Stomach (tissue), 9 donors: ENCODE data around the gene FSD2. TPM values are rescaled to one million over a fixed set of nuclear protein-coding genes. Genes with fewer than 3 reads are reported as not detected.

ENCODE experiments used
- DNase-seq, 2 donors: peaks; one replicate each; pipeline versions ENCODE4 v3.0.0 to v3.0.0-alpha.2; 2013 to 2019
- H3K27ac ChIP-seq, 5 donors: fragments of 200-600 bp in 4 of 5; sonication (generic) in 4 of 5; one replicate each; pipeline ENCODE4 v1.5.1; 2013 to 2019; ENCODE audit warnings: mild to moderate bottlenecking in 1 of 5, moderate library complexity in 1 of 5
- H3K27me3 ChIP-seq, 3 donors: fragments of 200-600 bp; sonication (generic); one replicate each; pipeline ENCODE4 v1.5.1; 2017 to 2019; ENCODE audit warnings: mixed run types in 1 of 3
- H3K36me3 ChIP-seq, 4 donors: fragments of 200-600 bp; sonication (generic); 1 replicate in 3 of 4; 2 replicates in 1 of 4; pipeline ENCODE4 v1.5.1; 2016 to 2019
- H3K4me1 ChIP-seq, 4 donors: fragments of 200-600 bp; sonication (generic); one replicate each; pipeline ENCODE4 v1.5.1; 2016 to 2019
- H3K4me3 ChIP-seq, 4 donors: fragments of 200-600 bp; sonication (generic) in 3 of 4; one replicate each; pipeline ENCODE4 v1.5.1; 2016 to 2019; ENCODE audit warnings: mild to moderate bottlenecking in 1 of 4
- H3K9me3 ChIP-seq, 4 donors: fragments of 200-600 bp; sonication (generic); one replicate each; pipeline ENCODE4 v1.5.1; 2016 to 2019
- CTCF ChIP-seq, 7 experiments: fragments of 450-650 bp in 4 of 7; fragments of 200-600 bp in 3 of 7; sonication (generic) in 3 of 7; IDR thresholded peaks; one replicate each; pipeline ENCODE4 v1.5.1; 2016 to 2019; ENCODE audit warnings: antibody characterized with exemption in 7 of 7, control low read depth in 2 of 7, mild to moderate bottlenecking in 1 of 7
- EP300 ChIP-seq: sonication (generic); formaldehyde crosslinking; IDR thresholded peaks from one replicate; pipeline ENCODE4 v1.6.1; 2017; ENCODE audit warnings: antibody characterized with exemption
- POLR2A ChIP-seq, 4 donors: fragments of 450-650 bp; IDR thresholded peaks; one replicate each; pipeline ENCODE4 v1.6.1; 2016; ENCODE audit warnings: antibody characterized with exemption in 4 of 4, control low read depth in 2 of 4, mild to moderate bottlenecking in 1 of 4, moderate library complexity in 1 of 4
- POLR2AphosphoS5 ChIP-seq, 3 donors: sonication (generic); formaldehyde crosslinking; IDR thresholded peaks; one replicate each; pipeline ENCODE4 v1.6.1; 2016; ENCODE audit warnings: antibody characterized with exemption in 3 of 3
- WGBS, 5 donors: extraction: QIAGEN DNeasy Blood & Tissue Kit in 3 of 5; methylation state at CpG; one replicate each; pipeline versions ENCODE4 v1.1.5 to v1.1.7; 2013 to 2018; 5-methylcytosine and 5-hydroxymethylcytosine counted together
- intact Hi-C: fragments of 100-400 bp; cut with DNase I; formaldehyde crosslinking; loops from one replicate; pipeline ENCODE4 v1.15.1; 2023; ENCODE audit warnings: low total_unique reads
- polyA plus RNA-seq, 3 donors: library from polyadenylated mRNA; stranded (reverse); fragments of 200-250 nt; gene quantifications; one replicate each; pipeline ENCODE4 v1.2.3, GENCODE V29; 2013
- total RNA-seq, 5 donors: library from RNA; depleted of rRNA; stranded (reverse); fragments of >200 nt; gene quantifications; one replicate each; pipeline versions ENCODE4 v1.1.0 to v1.2.3, GENCODE V29; 2014 to 2016
- donor health status: healthy with polysubstance abuse.
- donor health status: Bipolar disorder and iron deficiency.
- donor health status: healthy.

The FSD2 gene
- total and polyA plus RNA-seq, 8 donors, result under 0.01 to 0.03 TPM; not detected in 6

DNA sequence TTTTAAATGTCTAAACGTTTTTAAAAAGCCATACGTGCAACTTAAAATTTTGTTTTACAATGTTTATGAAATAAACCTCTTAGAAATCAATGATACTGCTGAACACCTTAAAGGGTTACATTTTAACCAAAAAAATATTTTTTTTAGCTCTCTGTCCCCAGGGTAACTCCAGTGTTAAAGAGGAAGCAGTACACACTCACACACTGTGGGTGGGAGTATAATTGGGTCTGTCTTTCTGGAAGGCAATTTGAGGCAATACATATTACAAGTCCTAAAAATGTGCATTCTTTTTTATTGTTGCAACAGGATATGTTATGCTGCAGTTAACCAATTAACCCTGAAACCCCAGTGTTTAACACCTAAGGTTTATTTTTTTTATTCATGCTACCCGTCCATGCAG lies 37.7 kb upstream of the FSD2 start:
- WGBS, 5 donors, result 81 to 88% (median 85%) methylated on average over 3 of the region's 3 CpGs
- peaks cover 0 to 44% (median 36%) of the 10 kb centered on the region in 4 donors for H3K36me3 ChIP-seq
- H3K27me3 ChIP-seq, result no peaks in the 10 kb centered on the region
- no peak overlapping the region for H3K27ac ChIP-seq
- DNase-seq, result no peak
- peaks cover 0 to under 1% (median 0%) of the 10 kb centered on the region in 4 donors for H3K4me1 ChIP-seq
- no peaks in the 10 kb centered on the region for H3K9me3 ChIP-seq
- intact Hi-C loops, result no loop called here
- no peak overlapping the region for H3K4me3 ChIP-seq
- no peak for TF ChIP-seq POLR2A (IDR thresholded peaks at IDR 0.05)
- TF ChIP-seq POLR2AphosphoS5 (IDR thresholded peaks at IDR 0.05), result no peak
- no peak for TF ChIP-seq CTCF (IDR thresholded peaks at IDR 0.05)
- TF ChIP-seq EP300, result no peak

DNA sequence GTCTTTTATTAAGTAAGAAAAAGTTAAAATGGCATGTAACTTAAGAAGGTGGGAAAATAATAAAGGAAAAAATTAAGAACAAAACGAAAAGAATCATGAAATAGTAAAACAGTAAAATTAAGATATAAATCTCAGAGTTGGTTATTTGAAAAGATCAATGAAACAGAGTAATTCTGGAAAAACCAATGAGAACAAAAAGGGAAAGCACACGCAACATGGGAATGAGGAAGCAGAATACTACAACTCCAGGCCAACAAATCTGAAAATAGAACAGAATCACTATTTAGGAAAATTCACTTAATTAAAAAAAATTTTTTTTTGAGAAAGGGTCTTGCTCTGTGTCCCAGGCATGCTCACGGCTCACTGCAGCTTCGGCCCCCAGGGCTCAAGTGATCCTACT lies 34.3 kb upstream of the FSD2 start:
- 95 to 99% (median 97%) methylated on average over 4 of the region's 4 CpGs for WGBS, 5 donors
- H3K36me3 ChIP-seq, result peaks cover 31 to 54% (median 51%) of the 10 kb centered on the region in 4 donors
- no peaks in the 10 kb centered on the region for H3K9me3 ChIP-seq

GRCh38 chr15:82839136-82839535 lies 33.3 kb upstream of the FSD2 start:
- Histone ChIP-seq H3K27ac (no peak overlapping the region), H3K27me3 (no peaks in the 10 kb centered on the region), H3K9me3 (no peaks in the 10 kb centered on the region), H3K4me3 (no peak overlapping the region), H3K4me1 (peaks cover 0 to 1% (median 0%) of the 10 kb centered on the region in 4 donors), H3K36me3 (peaks cover 41 to 64% (median 58%) of the 10 kb centered on the region in 4 donors)
- TF ChIP-seq CTCF (IDR thresholded peaks at IDR 0.05), result no peak
- no peak for DNase-seq
- intact Hi-C loops, result no loop called here

More for the DNA sequence above, 34.3 kb upstream of the FSD2 start:
- Histone ChIP-seq H3K4me1 (no peaks in the 10 kb centered on the region), H3K27me3 (no peaks in the 10 kb centered on the region), H3K4me3 (no peak overlapping the region), H3K27ac (no peak overlapping the region)
- no peak for DNase-seq
- TF ChIP-seq POLR2A (IDR thresholded peaks at IDR 0.05) (no peak), CTCF (IDR thresholded peaks at IDR 0.05) (no peak), EP300 (no peak), POLR2AphosphoS5 (IDR thresholded peaks at IDR 0.05) (no peak)
- intact Hi-C loops, result no loop called here

DNA sequence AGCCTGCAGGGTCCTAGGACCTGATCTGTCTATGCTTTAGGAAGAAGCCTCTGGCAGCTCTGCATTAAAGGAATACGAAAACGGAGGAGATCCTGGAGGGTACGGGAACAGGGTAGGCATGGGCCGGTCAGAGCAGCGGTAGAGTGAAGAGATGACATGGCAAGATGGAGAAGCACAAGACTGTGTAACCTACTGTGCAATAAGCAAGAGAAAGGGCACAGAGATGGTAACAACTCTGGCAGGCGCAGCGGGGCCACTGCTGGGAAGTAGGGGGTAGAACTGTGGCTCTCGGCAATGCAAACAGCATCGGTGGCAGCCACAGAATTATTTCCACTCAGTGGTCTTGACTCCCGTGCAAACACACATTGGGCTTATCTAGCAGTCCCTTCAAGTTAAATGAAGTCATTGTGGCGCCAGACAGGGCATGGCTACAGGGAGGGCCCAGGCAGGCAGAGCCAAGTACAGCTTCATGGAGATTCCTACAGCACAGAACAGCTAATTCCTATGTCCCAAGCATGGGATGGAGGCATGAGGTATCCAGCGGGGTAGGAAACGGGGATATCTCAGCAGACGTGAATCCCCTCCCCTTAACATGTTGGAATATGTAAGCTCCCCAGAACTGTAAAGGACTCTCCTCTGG lies 32.3 kb upstream of the FSD2 start:
- H3K27me3 ChIP-seq, result no peaks in the 10 kb centered on the region
- WGBS, 5 donors, result 89 to 96% (median 90%) methylated on average over 14 of the region's 14 CpGs
- intact Hi-C loops, result no loop called here
- peaks cover 50 to 67% (median 63%) of the 10 kb centered on the region in 4 donors for H3K36me3 ChIP-seq
- no peak overlapping the region for H3K4me3 ChIP-seq
- H3K4me1 ChIP-seq, result peaks cover 0 to 9% (median 5%) of the 10 kb centered on the region in 4 donors
- no peak for TF ChIP-seq POLR2AphosphoS5 (IDR thresholded peaks at IDR 0.05)
- TF ChIP-seq POLR2A (IDR thresholded peaks at IDR 0.05), result no peak
- TF ChIP-seq EP300, result no peak
- no peak for TF ChIP-seq CTCF (IDR thresholded peaks at IDR 0.05)
- H3K9me3 ChIP-seq, result no peaks in the 10 kb centered on the region
- no peak overlapping the region for H3K27ac ChIP-seq
- no peak for DNase-seq
